Activated naive CD4-positive, alpha-beta T cell treated with anti-CD3 and anti-CD28 coated beads, Interleukin-2, amount 10 ng/mL, durations not matched to agents 7 days and 5 days (primary cell): ENCODE results near the gene MED10.

Experiments
- CTCF ChIA-PET: fragments of 350-600 bp; sonication (Branson Sonifier 250); formaldehyde crosslinking; loops from one replicate; lab custom pipeline; 2021; ENCODE audit warnings: antibody characterized with exemption; lab: Charles Lee
- DNase-seq: peaks from one replicate; pipeline ENCODE4 v3.0.0-alpha.2; 2020
- H3K27ac Mint-ChIP-seq: one replicate; pipeline ENCODE4 v1.8.0; 2021; ENCODE audit warnings: mild to moderate bottlenecking, moderate library complexity, mixed read lengths
- H3K27me3 Mint-ChIP-seq: one replicate; pipeline ENCODE4 v1.8.0; 2021; ENCODE audit warnings: mild to moderate bottlenecking, mixed read lengths
- H3K36me3 Mint-ChIP-seq: one replicate; pipeline ENCODE4 v1.8.0; 2021; ENCODE audit warnings: mixed read lengths
- H3K4me1 Mint-ChIP-seq: one replicate; pipeline ENCODE4 v1.8.0; 2021; ENCODE audit warnings: mixed read lengths
- H3K4me3 Mint-ChIP-seq: one replicate; pipeline ENCODE4 v1.8.0; 2021; ENCODE audit warnings: mild to moderate bottlenecking, moderate library complexity, mixed read lengths
- H3K9me3 Mint-ChIP-seq: one replicate; pipeline ENCODE4 v1.8.0; 2021; ENCODE audit warnings: mixed read lengths

The MED10 gene

GRCh38 chr5:6394429-6395101 is 16.2 kb upstream of the MED10 start:
- Mint-ChIP-seq H3K9me3 (no peaks in the 10 kb centered on the region), H3K4me3 (no peak overlapping the region), H3K36me3 (no peaks in the 10 kb centered on the region), H3K27me3 (peaks cover 13% of the 10 kb centered on the region), H3K27ac (no peak overlapping the region), H3K4me1 (peaks cover 8% of the 10 kb centered on the region)
- DNase-seq: no peak
- CTCF ChIA-PET: no interaction called here

- H3K4me3 Mint-ChIP-seq: no peak overlapping the region
- no peaks in the 10 kb centered on the region for H3K36me3 Mint-ChIP-seq
- DNase-seq: no peak
- H3K4me1 Mint-ChIP-seq: peaks cover 8% of the 10 kb centered on the region
- no peaks in the 10 kb centered on the region for H3K9me3 Mint-ChIP-seq
- CTCF ChIA-PET: no interaction called here
- no peak overlapping the region for H3K27ac Mint-ChIP-seq
- peaks cover 13% of the 10 kb centered on the region for H3K27me3 Mint-ChIP-seq
These were observed 15.3 kb upstream of the MED10 start for GRCh38 chr5:6393596-6394194.

- CTCF ChIA-PET: no interaction called here
- H3K4me1 Mint-ChIP-seq: peaks cover 8% of the 10 kb centered on the region
- H3K4me3 Mint-ChIP-seq: no peak overlapping the region
- peaks cover 13% of the 10 kb centered on the region for H3K27me3 Mint-ChIP-seq
- no peaks in the 10 kb centered on the region for H3K36me3 Mint-ChIP-seq
- H3K27ac Mint-ChIP-seq: peak overlapping the region; percentile 47
- no peaks in the 10 kb centered on the region for H3K9me3 Mint-ChIP-seq
- no peak for DNase-seq
These were observed 14.2 kb upstream of the MED10 start for GRCh38 chr5:6392561-6392960.

- H3K9me3 Mint-ChIP-seq: no peaks in the 10 kb centered on the region
- peaks cover 8% of the 10 kb centered on the region for H3K4me1 Mint-ChIP-seq
- CTCF ChIA-PET: no interaction called here
- no peak overlapping the region for H3K4me3 Mint-ChIP-seq
- no peak for DNase-seq
- H3K27me3 Mint-ChIP-seq: peaks cover 13% of the 10 kb centered on the region
- no peak overlapping the region for H3K27ac Mint-ChIP-seq
- H3K36me3 Mint-ChIP-seq: no peaks in the 10 kb centered on the region
These were observed 12.8 kb upstream of the MED10 start for GRCh38 chr5:6391151-6391550.

GRCh38 chr5:6389946-6390530 is 11.7 kb upstream of the MED10 start:
- H3K9me3 Mint-ChIP-seq: no peaks in the 10 kb centered on the region
- H3K27ac Mint-ChIP-seq: no peak overlapping the region
- no peaks in the 10 kb centered on the region for H3K36me3 Mint-ChIP-seq
- H3K4me1 Mint-ChIP-seq: peaks cover 8% of the 10 kb centered on the region
- no peak for DNase-seq
- peaks cover 18% of the 10 kb centered on the region for H3K27me3 Mint-ChIP-seq
- H3K4me3 Mint-ChIP-seq: no peak overlapping the region
- CTCF ChIA-PET: no interaction called here

GRCh38 chr5:6389397-6389796 is 11.1 kb upstream of the MED10 start:
- no peaks in the 10 kb centered on the region for H3K9me3 Mint-ChIP-seq
- H3K4me1 Mint-ChIP-seq: peaks cover 8% of the 10 kb centered on the region
- no peak for DNase-seq
- no peak overlapping the region for H3K4me3 Mint-ChIP-seq
- H3K27ac Mint-ChIP-seq: no peak overlapping the region
- CTCF ChIA-PET: no interaction called here
- peaks cover 21% of the 10 kb centered on the region for H3K27me3 Mint-ChIP-seq
- H3K36me3 Mint-ChIP-seq: no peaks in the 10 kb centered on the region

GRCh38 chr5:6387970-6388369 is 9.6 kb upstream of the MED10 start:
- Mint-ChIP-seq H3K36me3 (no peaks in the 10 kb centered on the region), H3K27me3 (peaks cover 22% of the 10 kb centered on the region), H3K9me3 (no peaks in the 10 kb centered on the region), H3K4me3 (no peak overlapping the region), H3K4me1 (peaks cover under 1% of the 10 kb centered on the region), H3K27ac (no peak overlapping the region)
- DNase-seq: no peak
- CTCF ChIA-PET: no interaction called here

DNA sequence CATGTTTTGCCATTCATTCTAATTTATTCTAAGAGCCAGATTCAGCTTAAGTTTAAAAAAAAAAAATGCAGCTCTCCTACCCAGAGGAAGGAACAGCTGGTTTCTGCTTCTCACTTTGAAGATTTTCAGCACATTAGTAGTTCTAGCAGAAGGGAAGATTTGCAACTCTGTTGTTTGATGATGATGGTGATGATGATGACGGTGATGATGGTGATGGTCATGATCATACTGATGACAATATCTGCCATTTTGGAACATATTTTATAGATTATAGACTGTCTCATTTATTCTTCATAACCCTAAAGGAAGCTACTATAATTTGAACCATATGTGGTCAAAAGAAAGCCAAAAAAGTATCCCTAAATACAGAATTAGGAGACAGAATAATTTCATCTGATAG is 7.9 kb upstream of the MED10 start:
- Mint-ChIP-seq H3K4me3 (no peak overlapping the region), H3K36me3 (no peaks in the 10 kb centered on the region), H3K27ac (no peak overlapping the region), H3K9me3 (no peaks in the 10 kb centered on the region), H3K27me3 (peaks cover 22% of the 10 kb centered on the region), H3K4me1 (no peaks in the 10 kb centered on the region)
- DNase-seq: no peak
- CTCF ChIA-PET: no interaction called here

DNA sequence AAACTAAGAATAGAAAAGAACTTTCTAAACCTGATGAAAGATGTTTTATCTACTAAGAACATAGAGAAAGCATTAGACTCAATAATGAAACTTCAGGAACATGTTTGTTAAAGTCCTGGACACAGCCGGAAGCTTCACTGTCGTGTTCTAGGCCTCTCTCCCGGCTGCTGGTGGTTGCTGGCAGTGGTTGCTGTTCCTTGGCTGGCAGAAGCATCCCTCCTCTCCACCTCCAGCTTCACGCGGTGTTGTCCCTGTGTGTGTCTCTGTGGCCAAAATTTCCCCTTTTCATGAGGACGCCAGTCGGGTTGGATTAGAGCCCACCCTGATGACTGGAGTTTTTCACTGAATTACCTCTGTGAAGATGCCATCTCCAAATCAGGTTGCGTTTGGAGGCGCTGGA is 6.5 kb upstream of the MED10 start:
- Mint-ChIP-seq H3K27ac (no peak overlapping the region), H3K9me3 (no peaks in the 10 kb centered on the region), H3K4me1 (no peaks in the 10 kb centered on the region), H3K4me3 (no peak overlapping the region), H3K36me3 (peaks cover 2% of the 10 kb centered on the region), H3K27me3 (peaks cover 17% of the 10 kb centered on the region)
- no peak for DNase-seq
- CTCF ChIA-PET: no interaction called here

- peaks cover 3% of the 10 kb centered on the region for H3K36me3 Mint-ChIP-seq
- no peaks in the 10 kb centered on the region for H3K9me3 Mint-ChIP-seq
- H3K4me1 Mint-ChIP-seq: peaks cover 10% of the 10 kb centered on the region
- DNase-seq: no peak
- CTCF ChIA-PET: no interaction called here
- H3K4me3 Mint-ChIP-seq: no peak overlapping the region
- peaks cover 17% of the 10 kb centered on the region for H3K27me3 Mint-ChIP-seq
- no peak overlapping the region for H3K27ac Mint-ChIP-seq
These were observed 5.0 kb upstream of the MED10 start for GRCh38 chr5:6383376-6383775.

DNA sequence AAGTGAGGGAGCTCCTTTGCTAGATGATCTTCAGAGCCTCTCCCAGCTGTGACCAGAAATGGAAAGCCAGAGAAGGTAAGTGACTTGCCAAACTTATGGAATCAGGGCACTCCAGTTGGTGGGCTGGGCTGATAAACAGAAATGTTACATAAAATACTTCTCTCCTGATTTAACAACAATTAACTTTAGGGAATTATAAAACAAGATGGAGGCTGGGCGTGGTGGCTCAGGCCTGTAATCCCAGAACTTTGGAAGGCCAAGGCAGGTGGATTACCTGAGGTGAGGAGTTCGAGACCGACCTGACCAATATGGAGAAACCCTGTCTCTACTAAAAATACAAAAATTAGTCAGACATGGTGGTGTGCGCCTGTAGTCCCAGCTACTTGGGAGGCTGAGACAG is 899 bp upstream of the MED10 start:
- Mint-ChIP-seq H3K4me1 (peaks cover 44% of the 10 kb centered on the region), H3K27me3 (peaks cover 9% of the 10 kb centered on the region), H3K9me3 (no peaks in the 10 kb centered on the region), H3K4me3 (peak overlapping the region; percentile 100), H3K27ac (peak overlapping the region; percentile 98), H3K36me3 (peaks cover 40% of the 10 kb centered on the region)
- CTCF ChIA-PET: no interaction called here
- no peak for DNase-seq

GRCh38 chr5:6378766-6379103 is 388 bp upstream of the MED10 start:
- Mint-ChIP-seq H3K4me3 (peak overlapping the region; percentile 100), H3K9me3 (no peaks in the 10 kb centered on the region), H3K4me1 (peaks cover 50% of the 10 kb centered on the region), H3K27me3 (peaks cover 6% of the 10 kb centered on the region), H3K27ac (peak overlapping the region; percentile 98), H3K36me3 (peaks cover 45% of the 10 kb centered on the region)
- no peak for DNase-seq
- CTCF ChIA-PET: no interaction called here

GRCh38 chr5:6377582-6377904 is 804 bp downstream of the MED10 start:
- no peak for DNase-seq
- CTCF ChIA-PET: no interaction called here
- Mint-ChIP-seq H3K9me3 (no peaks in the 10 kb centered on the region), H3K27ac (peak overlapping the region; percentile 98), H3K4me3 (peak overlapping the region; percentile 100), H3K36me3 (peaks cover 56% of the 10 kb centered on the region), H3K4me1 (peaks cover 57% of the 10 kb centered on the region), H3K27me3 (no peaks in the 10 kb centered on the region)

GRCh38 chr5:6376974-6377520 is 1.3 kb downstream of the MED10 start:
- Mint-ChIP-seq H3K27ac (peak overlapping the region; percentile 98), H3K4me1 (peaks cover 58% of the 10 kb centered on the region)
- CTCF ChIA-PET: no interaction called here

More at GRCh38 chr5:6376974-6377520, 1.3 kb downstream of the MED10 start:
- H3K36me3 Mint-ChIP-seq: peaks cover 61% of the 10 kb centered on the region
- no peaks in the 10 kb centered on the region for H3K27me3 Mint-ChIP-seq
- no peak for DNase-seq
- H3K9me3 Mint-ChIP-seq: no peaks in the 10 kb centered on the region
- peak overlapping the region; percentile 100 for H3K4me3 Mint-ChIP-seq
